PC-3 (cell line): ENCODE data around the gene CLASP1.

Experiments used
- EZH2 ChIP-seq: fragments of 300-600 bp; sonication (generic); IDR thresholded peaks from one replicate; pipeline ENCODE4 v1.6.1; 2017; ENCODE audit warnings: antibody characterized with exemption, mild to moderate bottlenecking, low read length; ENCODE audit not compliant: unreplicated experiment
- TF ChIP-seq, protein P1 (sequence below): fragments of 300-600 bp; sonication (generic); conservative IDR thresholded peaks from 2 replicates; pipeline ENCODE4 v1.5.1; 2017; ENCODE audit warnings: antibody characterized with exemption, low read depth, mild to moderate bottlenecking, low read length

GRCh38 chr2:121459291-121459690 lies 190.0 kb downstream of the CLASP1 start:
- TF ChIP-seq, protein P1, sequence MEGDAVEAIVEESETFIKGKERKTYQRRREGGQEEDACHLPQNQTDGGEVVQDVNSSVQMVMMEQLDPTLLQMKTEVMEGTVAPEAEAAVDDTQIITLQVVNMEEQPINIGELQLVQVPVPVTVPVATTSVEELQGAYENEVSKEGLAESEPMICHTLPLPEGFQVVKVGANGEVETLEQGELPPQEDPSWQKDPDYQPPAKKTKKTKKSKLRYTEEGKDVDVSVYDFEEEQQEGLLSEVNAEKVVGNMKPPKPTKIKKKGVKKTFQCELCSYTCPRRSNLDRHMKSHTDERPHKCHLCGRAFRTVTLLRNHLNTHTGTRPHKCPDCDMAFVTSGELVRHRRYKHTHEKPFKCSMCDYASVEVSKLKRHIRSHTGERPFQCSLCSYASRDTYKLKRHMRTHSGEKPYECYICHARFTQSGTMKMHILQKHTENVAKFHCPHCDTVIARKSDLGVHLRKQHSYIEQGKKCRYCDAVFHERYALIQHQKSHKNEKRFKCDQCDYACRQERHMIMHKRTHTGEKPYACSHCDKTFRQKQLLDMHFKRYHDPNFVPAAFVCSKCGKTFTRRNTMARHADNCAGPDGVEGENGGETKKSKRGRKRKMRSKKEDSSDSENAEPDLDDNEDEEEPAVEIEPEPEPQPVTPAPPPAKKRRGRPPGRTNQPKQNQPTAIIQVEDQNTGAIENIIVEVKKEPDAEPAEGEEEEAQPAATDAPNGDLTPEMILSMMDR, result no peak
- no peak for TF ChIP-seq EZH2
